Measurements from ENCODE around the gene MIPEP.

The MIPEP gene

GRCh38 chr13:23844132-23844531, 45.1 kb downstream of the MIPEP start:
- Histone ChIP-seq H3K27me3 (ENCODE audit: control insufficient read depth in 5 of 5, insufficient read depth in 4 of 5, low read length in 5 of 5) (no peaks in the 10 kb centered on the region), H3K4me3 (ENCODE audit: low read depth in 1 of 5, low read length in 5 of 5) (no peak overlapping the region), H3K27ac (ENCODE audit: low read depth, low read length) (no peak overlapping the region), H3K36me3 (ENCODE audit: control insufficient read depth in 5 of 5, insufficient read depth in 5 of 5, low read length in 5 of 5) (peaks cover 3 to 34% (median 18%) of the 10 kb centered on the region in 5 donors), H3K4me1 (ENCODE audit: control insufficient read depth in 5 of 5, insufficient read depth in 5 of 5, low read length in 5 of 5) (no peaks in the 10 kb centered on the region), H3K9me3 (ENCODE audit: control insufficient read depth in 5 of 5, low read length in 5 of 5) (no peaks in the 10 kb centered on the region), H3K9ac (ENCODE audit: low read length in 5 of 5) (no peak overlapping the region)

DNA sequence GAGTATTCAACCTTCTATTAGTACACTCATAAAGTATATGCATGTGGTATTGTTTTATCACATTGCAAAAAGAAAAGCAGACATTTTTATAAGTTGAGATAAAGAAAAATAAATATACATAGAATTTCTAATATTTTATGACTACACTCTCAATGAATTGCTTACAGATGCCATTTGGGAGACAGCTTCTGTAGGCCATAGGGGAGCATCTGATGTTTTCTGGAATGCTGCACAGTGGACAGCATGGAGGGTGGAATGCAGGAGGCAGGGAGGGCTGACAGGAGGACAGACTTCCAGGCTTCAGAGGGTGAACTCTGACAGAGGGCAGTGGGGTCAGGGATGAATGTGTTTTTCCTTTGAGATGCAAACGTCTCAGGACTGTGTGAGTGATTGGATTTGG, 45.8 kb downstream of the MIPEP start:
- Histone ChIP-seq H3K9me3 (ENCODE audit: control insufficient read depth in 5 of 5, low read length in 5 of 5) (no peaks in the 10 kb centered on the region), H3K4me3 (ENCODE audit: low read depth in 1 of 5, low read length in 5 of 5) (no peak overlapping the region), H3K27ac (ENCODE audit: low read depth, low read length) (no peak overlapping the region), H3K27me3 (ENCODE audit: control insufficient read depth in 5 of 5, insufficient read depth in 4 of 5, low read length in 5 of 5) (no peaks in the 10 kb centered on the region), H3K36me3 (ENCODE audit: control insufficient read depth in 5 of 5, insufficient read depth in 5 of 5, low read length in 5 of 5) (peaks cover 3 to 28% (median 18%) of the 10 kb centered on the region in 5 donors), H3K9ac (ENCODE audit: low read length in 5 of 5) (no peak overlapping the region), H3K4me1 (ENCODE audit: control insufficient read depth in 5 of 5, insufficient read depth in 5 of 5, low read length in 5 of 5) (no peaks in the 10 kb centered on the region)

- no peak overlapping the region for H3K9ac ChIP-seq (ENCODE audit: low read length in 5 of 5)
- no peaks in the 10 kb centered on the region for H3K9me3 ChIP-seq (ENCODE audit: control insufficient read depth in 5 of 5, low read length in 5 of 5)
- H3K27ac ChIP-seq (ENCODE audit: low read depth, low read length): no peak overlapping the region
- H3K4me3 ChIP-seq (ENCODE audit: low read depth in 1 of 5, low read length in 5 of 5): no peak overlapping the region
- peaks cover 3 to 24% (median 11%) of the 10 kb centered on the region in 5 donors for H3K36me3 ChIP-seq (ENCODE audit: control insufficient read depth in 5 of 5, insufficient read depth in 5 of 5, low read length in 5 of 5)
- no peaks in the 10 kb centered on the region for H3K27me3 ChIP-seq (ENCODE audit: control insufficient read depth in 5 of 5, insufficient read depth in 4 of 5, low read length in 5 of 5)
- H3K4me1 ChIP-seq (ENCODE audit: control insufficient read depth in 5 of 5, insufficient read depth in 5 of 5, low read length in 5 of 5): no peaks in the 10 kb centered on the region
These were observed 46.8 kb downstream of the MIPEP start for GRCh38 chr13:23842406-23842805.

DNA sequence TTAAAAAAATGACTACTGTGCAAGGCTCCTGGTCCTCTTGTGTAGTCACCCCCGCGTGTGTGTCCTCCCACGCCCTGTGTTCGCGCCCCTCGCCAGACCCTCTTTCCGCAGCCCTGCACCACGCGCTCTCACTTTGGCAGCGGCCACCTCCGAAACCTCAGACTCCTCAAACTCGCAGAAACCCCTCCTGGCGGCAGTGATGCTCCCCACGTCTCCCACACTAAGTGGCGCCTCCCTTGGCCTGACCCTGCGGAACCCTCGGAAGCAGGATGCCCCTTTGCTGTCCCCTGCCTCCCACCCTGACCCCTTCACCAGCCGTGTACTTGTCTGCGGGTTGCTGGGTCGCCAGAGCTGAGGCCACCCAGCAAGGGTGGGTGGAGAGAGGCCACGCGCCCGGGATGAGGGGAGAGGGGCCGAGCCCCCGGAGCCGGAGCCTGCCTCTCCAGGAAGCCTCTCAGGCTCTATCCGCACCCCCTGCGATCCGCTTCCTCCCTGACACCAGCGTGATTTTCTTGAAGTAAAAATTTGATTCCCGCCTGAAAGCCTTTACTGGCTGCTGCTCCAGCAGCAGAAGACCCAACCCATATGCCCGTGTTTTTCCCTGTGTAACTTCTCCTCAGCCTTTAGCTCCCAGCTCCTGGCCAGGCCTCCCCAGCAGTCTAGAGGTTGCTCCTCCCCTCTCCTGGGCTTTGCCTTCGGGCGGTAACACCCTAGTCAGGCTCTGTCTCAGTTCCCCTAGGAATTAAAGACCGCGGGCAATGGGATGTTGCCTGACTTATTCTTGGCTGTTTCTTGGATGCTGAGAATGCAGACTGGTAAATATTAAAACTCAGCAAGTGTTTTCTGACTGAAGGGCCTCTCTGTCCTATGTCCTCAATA, 55.2 kb downstream of the MIPEP start:
- H3K9me3 ChIP-seq (ENCODE audit: control insufficient read depth in 5 of 5, low read length in 5 of 5): no peaks in the 10 kb centered on the region
- H3K4me1 ChIP-seq (ENCODE audit: control insufficient read depth in 5 of 5, insufficient read depth in 5 of 5, low read length in 5 of 5): no peaks in the 10 kb centered on the region
- H3K4me3 ChIP-seq (ENCODE audit: low read depth in 1 of 5, low read length in 5 of 5): no peak overlapping the region
- H3K9ac ChIP-seq (ENCODE audit: low read length in 5 of 5): no peak overlapping the region
- no peak overlapping the region for H3K27ac ChIP-seq (ENCODE audit: low read depth, low read length)
- no peaks in the 10 kb centered on the region for H3K27me3 ChIP-seq (ENCODE audit: control insufficient read depth in 5 of 5, insufficient read depth in 4 of 5, low read length in 5 of 5)
- H3K36me3 ChIP-seq (ENCODE audit: control insufficient read depth in 5 of 5, insufficient read depth in 5 of 5, low read length in 5 of 5): peaks cover 0 to 11% (median 7%) of the 10 kb centered on the region in 5 donors

- H3K9me3 ChIP-seq (ENCODE audit: control insufficient read depth in 5 of 5, low read length in 5 of 5): no peaks in the 10 kb centered on the region
- peaks cover 0 to 10% (median 0%) of the 10 kb centered on the region in 5 donors for H3K36me3 ChIP-seq (ENCODE audit: control insufficient read depth in 5 of 5, insufficient read depth in 5 of 5, low read length in 5 of 5)
- H3K4me1 ChIP-seq (ENCODE audit: control insufficient read depth in 5 of 5, insufficient read depth in 5 of 5, low read length in 5 of 5): no peaks in the 10 kb centered on the region
- H3K27me3 ChIP-seq (ENCODE audit: control insufficient read depth in 5 of 5, insufficient read depth in 4 of 5, low read length in 5 of 5): no peaks in the 10 kb centered on the region
- no peak overlapping the region for H3K9ac ChIP-seq (ENCODE audit: low read length in 5 of 5)
- H3K27ac ChIP-seq (ENCODE audit: low read depth, low read length): no peak overlapping the region
- H3K4me3 ChIP-seq (ENCODE audit: low read depth in 1 of 5, low read length in 5 of 5): no peak overlapping the region
These were observed 60.3 kb downstream of the MIPEP start for GRCh38 chr13:23828866-23829265.

DNA sequence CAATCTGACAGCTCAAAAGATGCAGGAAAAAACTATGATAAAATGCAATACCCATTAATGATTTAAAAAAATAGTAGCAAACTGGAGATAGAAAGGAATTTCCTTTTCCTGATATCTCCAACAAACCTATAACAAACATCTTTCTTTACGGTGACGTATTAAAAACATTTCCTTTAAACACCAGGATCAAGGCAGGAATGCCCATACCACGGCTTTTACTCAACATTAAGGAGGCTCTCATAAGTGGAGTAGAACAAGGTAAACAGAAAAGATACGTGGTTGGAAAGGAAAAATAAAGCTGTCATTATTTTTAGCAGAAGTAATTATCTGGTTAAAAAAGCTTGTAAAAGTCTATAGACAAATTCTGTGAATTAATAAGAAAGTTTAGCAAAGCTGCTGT, 61.1 kb downstream of the MIPEP start:
- Histone ChIP-seq H3K9me3 (ENCODE audit: control insufficient read depth in 5 of 5, low read length in 5 of 5) (no peaks in the 10 kb centered on the region), H3K27ac (ENCODE audit: low read depth, low read length) (no peak overlapping the region), H3K36me3 (ENCODE audit: control insufficient read depth in 5 of 5, insufficient read depth in 5 of 5, low read length in 5 of 5) (peaks cover 0 to 14% (median 0%) of the 10 kb centered on the region in 5 donors), H3K27me3 (ENCODE audit: control insufficient read depth in 5 of 5, insufficient read depth in 4 of 5, low read length in 5 of 5) (no peaks in the 10 kb centered on the region), H3K4me1 (ENCODE audit: control insufficient read depth in 5 of 5, insufficient read depth in 5 of 5, low read length in 5 of 5) (no peaks in the 10 kb centered on the region), H3K9ac (ENCODE audit: low read length in 5 of 5) (no peak overlapping the region), H3K4me3 (ENCODE audit: low read depth in 1 of 5, low read length in 5 of 5) (no peak overlapping the region)

- no peak overlapping the region for H3K27ac ChIP-seq (ENCODE audit: low read depth, low read length)
- H3K27me3 ChIP-seq (ENCODE audit: control insufficient read depth in 5 of 5, insufficient read depth in 4 of 5, low read length in 5 of 5): no peaks in the 10 kb centered on the region
- peaks cover 0 to 12% (median 0%) of the 10 kb centered on the region in 5 donors for H3K36me3 ChIP-seq (ENCODE audit: control insufficient read depth in 5 of 5, insufficient read depth in 5 of 5, low read length in 5 of 5)
- no peak overlapping the region for H3K9ac ChIP-seq (ENCODE audit: low read length in 5 of 5)
- H3K4me3 ChIP-seq (ENCODE audit: low read depth in 1 of 5, low read length in 5 of 5): no peak overlapping the region
- H3K9me3 ChIP-seq (ENCODE audit: control insufficient read depth in 5 of 5, low read length in 5 of 5): no peaks in the 10 kb centered on the region
- peaks cover 0 to 4% (median 0%) of the 10 kb centered on the region in 5 donors for H3K4me1 ChIP-seq (ENCODE audit: control insufficient read depth in 5 of 5, insufficient read depth in 5 of 5, low read length in 5 of 5)
These were observed 64.0 kb downstream of the MIPEP start for GRCh38 chr13:23825179-23825578.

GRCh38 chr13:23824371-23824770, 64.8 kb downstream of the MIPEP start:
- H3K4me1 ChIP-seq (ENCODE audit: control insufficient read depth in 5 of 5, insufficient read depth in 5 of 5, low read length in 5 of 5): peaks cover 0 to 4% (median 0%) of the 10 kb centered on the region in 5 donors
- H3K36me3 ChIP-seq (ENCODE audit: control insufficient read depth in 5 of 5, insufficient read depth in 5 of 5, low read length in 5 of 5): peaks cover 0 to 12% (median 3%) of the 10 kb centered on the region in 5 donors
- H3K4me3 ChIP-seq (ENCODE audit: low read depth in 1 of 5, low read length in 5 of 5): no peak overlapping the region
- H3K9ac ChIP-seq (ENCODE audit: low read length in 5 of 5): no peak overlapping the region
- no peak overlapping the region for H3K27ac ChIP-seq (ENCODE audit: low read depth, low read length)
- no peaks in the 10 kb centered on the region for H3K27me3 ChIP-seq (ENCODE audit: control insufficient read depth in 5 of 5, insufficient read depth in 4 of 5, low read length in 5 of 5)
- no peaks in the 10 kb centered on the region for H3K9me3 ChIP-seq (ENCODE audit: control insufficient read depth in 5 of 5, low read length in 5 of 5)

GRCh38 chr13:23822252-23822824, 66.9 kb downstream of the MIPEP start:
- H3K4me1 ChIP-seq (ENCODE audit: control insufficient read depth in 5 of 5, insufficient read depth in 5 of 5, low read length in 5 of 5): peaks cover 0 to 4% (median 0%) of the 10 kb centered on the region in 5 donors
- no peak overlapping the region for H3K4me3 ChIP-seq (ENCODE audit: low read depth in 1 of 5, low read length in 5 of 5)
- H3K36me3 ChIP-seq (ENCODE audit: control insufficient read depth in 5 of 5, insufficient read depth in 5 of 5, low read length in 5 of 5): peaks cover 0 to 14% (median 4%) of the 10 kb centered on the region in 5 donors
- no peak overlapping the region for H3K27ac ChIP-seq (ENCODE audit: low read depth, low read length)
- no peaks in the 10 kb centered on the region for H3K27me3 ChIP-seq (ENCODE audit: control insufficient read depth in 5 of 5, insufficient read depth in 4 of 5, low read length in 5 of 5)
- H3K9ac ChIP-seq (ENCODE audit: low read length in 5 of 5): no peak overlapping the region
- H3K9me3 ChIP-seq (ENCODE audit: control insufficient read depth in 5 of 5, low read length in 5 of 5): no peaks in the 10 kb centered on the region

DNA sequence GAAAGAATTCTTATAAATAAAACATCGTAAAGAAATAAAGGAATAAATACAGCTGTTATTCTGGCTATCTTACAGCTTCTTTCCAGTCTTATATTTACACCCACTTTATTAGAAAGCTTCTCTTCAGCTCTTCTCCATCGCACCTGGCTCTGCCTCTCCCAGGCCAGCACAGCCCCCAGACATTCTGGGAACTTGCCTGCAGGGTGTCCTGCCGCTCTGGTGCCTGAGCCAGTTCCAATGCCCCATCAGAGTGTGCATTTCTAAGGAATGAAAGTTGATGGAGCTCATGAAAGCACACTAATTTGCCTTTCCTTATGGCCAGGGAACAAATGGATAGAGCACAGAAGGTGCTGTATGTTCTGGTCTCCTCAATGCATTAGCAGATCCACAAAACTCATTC, 68.7 kb downstream of the MIPEP start:
- Histone ChIP-seq H3K9ac (ENCODE audit: low read length in 5 of 5) (no peak overlapping the region), H3K27me3 (ENCODE audit: control insufficient read depth in 5 of 5, insufficient read depth in 4 of 5, low read length in 5 of 5) (no peaks in the 10 kb centered on the region), H3K4me1 (ENCODE audit: control insufficient read depth in 5 of 5, insufficient read depth in 5 of 5, low read length in 5 of 5) (peaks cover 0 to 4% (median 0%) of the 10 kb centered on the region in 5 donors)

More for the DNA sequence above, 68.7 kb downstream of the MIPEP start:
- Histone ChIP-seq H3K27ac (ENCODE audit: low read depth, low read length) (no peak overlapping the region), H3K36me3 (ENCODE audit: control insufficient read depth in 5 of 5, insufficient read depth in 5 of 5, low read length in 5 of 5) (peaks cover 0 to 15% (median 4%) of the 10 kb centered on the region in 5 donors), H3K9me3 (ENCODE audit: control insufficient read depth in 5 of 5, low read length in 5 of 5) (no peaks in the 10 kb centered on the region), H3K4me3 (ENCODE audit: low read depth in 1 of 5, low read length in 5 of 5) (no peak overlapping the region)

Data from subcutaneous abdominal adipose tissue (tissue), 5 donors.